Ammon's horn (tissue), 1 donor: Measurements from ENCODE around the gene APOBEC3A.
"Not testable (repeated sequence)": the region's sequence is repeated elsewhere in the genome, so short reads cannot be mapped to it uniquely, and the experiment has no call there.

ENCODE experiments used
- DNase-seq: peaks from one replicate; pipeline ENCODE4 v3.0.0-alpha.2; 2016; ENCODE audit warnings: low spot score

The APOBEC3A gene

GRCh38 chr22:38981005-38981991 is 23.9 kb downstream of the APOBEC3A start:
- DNase-seq = peak; percentile 22

- peak; percentile 84 for DNase-seq
These were observed 24.9 kb downstream of the APOBEC3A start, which contains the start of gene APOBEC3B for GRCh38 chr22:38981992-38982927. Gene APOBEC3B (plus strand): TSS chr22:38982347. CDS start chr22:38982454, 107 bp downstream.

GRCh38 chr22:38984224-38984623 is 26.8 kb downstream of the APOBEC3A start:
- DNase-seq = no peak

- DNase-seq = not testable (repeated sequence)
These were observed 27.7 kb downstream of the APOBEC3A start for GRCh38 chr22:38984784-38985757.

GRCh38 chr22:38986629-38987028 is 29.2 kb downstream of the APOBEC3A start:
- DNase-seq = no peak

- DNase-seq = no peak
These were observed 29.9 kb downstream of the APOBEC3A start for GRCh38 chr22:38987171-38987895.

- DNase-seq = no peak
These were observed 32.1 kb downstream of the APOBEC3A start for GRCh38 chr22:38989466-38989865.

GRCh38 chr22:38992871-38993371 is 35.5 kb downstream of the APOBEC3A start:
- not testable (repeated sequence) for DNase-seq

GRCh38 chr22:38996105-38996504 is 38.7 kb downstream of the APOBEC3A start:
- no peak for DNase-seq

GRCh38 chr22:38997518-38997917 is 40.1 kb downstream of the APOBEC3A start:
- DNase-seq = no peak

- DNase-seq = peak; percentile 77
These were observed 45.8 kb downstream of the APOBEC3A start for GRCh38 chr22:39003165-39003638.

- no peak for DNase-seq
These were observed 49.8 kb downstream of the APOBEC3A start for GRCh38 chr22:39007177-39007576.

GRCh38 chr22:39008271-39008850 is 51.0 kb downstream of the APOBEC3A start:
- not testable (repeated sequence) for DNase-seq

- DNase-seq = no peak
These were observed 53.5 kb downstream of the APOBEC3A start for GRCh38 chr22:39010946-39011345.
